Panc1 (cell line): ENCODE results near the gene CCNK. TPM values are rescaled to one million over a fixed set of nuclear protein-coding genes. Genes with fewer than 3 reads are reported as not detected.

Experiments
- ATAC-seq: fragments of 200-7000 bp; cut with Tn5 transposase; 2 replicates; pipeline ENCODE4 v1.9.1; 2020; ENCODE audit warnings: mild to moderate bottlenecking, moderate library complexity
- BruUV-seq: library from RNA; stranded (reverse); fragments of 400-500 nt; replicated peaks from 2 replicates; lab custom pipeline; 2021; lab: Mats Ljungman, UMichigan
- CTCF ChIA-PET: fragments of 300-600 bp; sonication (Branson Sonifier 250); formaldehyde crosslinking; loops from one replicate; lab custom pipeline; 2022; ENCODE audit warnings: antibody characterized with exemption; lab: Charles Lee
- POLR2A ChIA-PET: fragments of 300-600 bp; sonication (Branson Sonifier 250); formaldehyde crosslinking; loops from one replicate; lab custom pipeline; 2022; ENCODE audit warnings: antibody characterized with exemption; lab: Charles Lee
- DNase-seq: peaks from one replicate; pipeline ENCODE4 v3.0.0-alpha.2; 2010; ENCODE audit warnings: low read depth, low spot score
- H3K27ac ChIP-seq: 2 replicates; pipeline ENCODE4 v1.5.1; 2011; ENCODE audit warnings: mild to moderate bottlenecking, low read length, inconsistent platforms
- H3K27me3 ChIP-seq: fragments of 200-500 bp; sonication (Bioruptor generic); 2 replicates; pipeline ENCODE4 v1.6.0; 2014; ENCODE audit warnings: low read length, inconsistent platforms; ENCODE audit not compliant: control insufficient read depth, insufficient read depth
- H3K36me3 ChIP-seq: fragments of 200-500 bp; sonication (Bioruptor generic); 2 replicates; pipeline ENCODE4 v1.5.1; 2014; ENCODE audit warnings: inconsistent platforms, mild to moderate bottlenecking, low read length, moderate library complexity; ENCODE audit not compliant: control insufficient read depth, insufficient read depth
- H3K4me1 ChIP-seq: 2 replicates; pipeline ENCODE4 v1.5.1; 2011; ENCODE audit warnings: inconsistent platforms, mild to moderate bottlenecking, low read length, moderate library complexity; ENCODE audit not compliant: control insufficient read depth, insufficient read depth
- H3K4me3 ChIP-seq, 2 experiments: 2 replicates each; pipeline ENCODE4 v1.5.1; 2011 to 2012; ENCODE audit warnings: low read depth in 2 of 2, low read length in 2 of 2, mild to moderate bottlenecking in 2 of 2, inconsistent platforms in 1 of 2, moderate library complexity in 1 of 2
- H3K9me3 ChIP-seq: fragments of 200-500 bp; sonication (Bioruptor generic); 2 replicates; pipeline ENCODE4 v1.5.1; 2014; ENCODE audit warnings: low read depth, mild to moderate bottlenecking, inconsistent platforms, low read length, moderate library complexity; ENCODE audit not compliant: control insufficient read depth, insufficient read depth
- POLR2AphosphoS5 ChIP-seq: IDR thresholded peaks from 2 replicates; pipeline ENCODE4 v1.6.1; 2012; ENCODE audit warnings: mild to moderate bottlenecking, low read depth, low read length, moderate library complexity
- REST ChIP-seq, 2 experiments: IDR thresholded peaks; 2 replicates each; pipeline ENCODE4 v1.6.1; 2011 to 2012; ENCODE audit warnings: low read depth in 2 of 2, control low read depth in 1 of 2, low read length in 1 of 2, mild to moderate bottlenecking in 1 of 2, moderate library complexity in 1 of 2; ENCODE audit not compliant: insufficient read depth in 1 of 2
- SIN3A ChIP-seq: IDR thresholded peaks from 2 replicates; pipeline ENCODE4 v1.6.1; 2012; ENCODE audit warnings: low read depth, mild to moderate bottlenecking, low read length, moderate library complexity, borderline replicate concordance; ENCODE audit not compliant: insufficient read depth
- TCF7L2 ChIP-seq: IDR thresholded peaks from 2 replicates; pipeline ENCODE4 v1.6.1; 2011; ENCODE audit warnings: mild to moderate bottlenecking, low read depth, low read length, inconsistent platforms
- in situ Hi-C: cut with HindIII; loops from 2 replicates; pipeline ENCODE4 v1.10.0; 2016; ENCODE audit warnings: low sequenced_read_pairs, low pct_unique_long_range_greater_than_20kb
- intact Hi-C: fragments of 100-400 bp; cut with micrococcal nuclease; formaldehyde crosslinking; loops from one replicate; pipeline ENCODE4 v1.10.0; 2022; ENCODE audit not compliant: unreplicated experiment
- total RNA-seq: library from RNA; stranded (reverse); gene quantifications from one replicate; pipeline ENCODE4 v1.2.1, GENCODE V29; 2021; ENCODE audit not compliant: unreplicated experiment
- TF ChIP-seq, protein P1 (sequence below): fragments of 450-650 bp; IDR thresholded peaks from 2 replicates; pipeline ENCODE4 v1.5.1; 2017; ENCODE audit warnings: mild to moderate bottlenecking

Gene CCNK
- total RNA-seq, 1 experiment from 2014 or later, result 47.8 TPM

- no peaks in the 10 kb centered on the region for H3K27me3 ChIP-seq
- no peak overlapping the region for H3K4me3 ChIP-seq
- H3K4me1 ChIP-seq, result peaks cover 19% of the 10 kb centered on the region
- no peaks in the 10 kb centered on the region for H3K9me3 ChIP-seq
- in situ Hi-C loops, result no loop called here
- POLR2A ChIA-PET, result no interaction called here
- BruUV-seq, result no TSS peak
- no peaks in the 10 kb centered on the region for H3K36me3 ChIP-seq
- intact Hi-C loops, result no loop called here
- H3K27ac ChIP-seq, result no peak overlapping the region
- ATAC-seq (no peak), DNase-seq (no peak)
- TF ChIP-seq, protein P1, sequence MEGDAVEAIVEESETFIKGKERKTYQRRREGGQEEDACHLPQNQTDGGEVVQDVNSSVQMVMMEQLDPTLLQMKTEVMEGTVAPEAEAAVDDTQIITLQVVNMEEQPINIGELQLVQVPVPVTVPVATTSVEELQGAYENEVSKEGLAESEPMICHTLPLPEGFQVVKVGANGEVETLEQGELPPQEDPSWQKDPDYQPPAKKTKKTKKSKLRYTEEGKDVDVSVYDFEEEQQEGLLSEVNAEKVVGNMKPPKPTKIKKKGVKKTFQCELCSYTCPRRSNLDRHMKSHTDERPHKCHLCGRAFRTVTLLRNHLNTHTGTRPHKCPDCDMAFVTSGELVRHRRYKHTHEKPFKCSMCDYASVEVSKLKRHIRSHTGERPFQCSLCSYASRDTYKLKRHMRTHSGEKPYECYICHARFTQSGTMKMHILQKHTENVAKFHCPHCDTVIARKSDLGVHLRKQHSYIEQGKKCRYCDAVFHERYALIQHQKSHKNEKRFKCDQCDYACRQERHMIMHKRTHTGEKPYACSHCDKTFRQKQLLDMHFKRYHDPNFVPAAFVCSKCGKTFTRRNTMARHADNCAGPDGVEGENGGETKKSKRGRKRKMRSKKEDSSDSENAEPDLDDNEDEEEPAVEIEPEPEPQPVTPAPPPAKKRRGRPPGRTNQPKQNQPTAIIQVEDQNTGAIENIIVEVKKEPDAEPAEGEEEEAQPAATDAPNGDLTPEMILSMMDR, result no peak
- TF ChIP-seq POLR2AphosphoS5, result no peak
- TF ChIP-seq TCF7L2, result no peak
- TF ChIP-seq REST (IDR thresholded peaks at IDR 0.05; ENCODE audit: insufficient read depth in 1 of 2, low read depth in 2 of 2, low read length in 1 of 2), result no peak
- CTCF ChIA-PET, result no interaction called here
These were observed 32.8 kb downstream of the CCNK start for GRCh38 chr14:99513946-99514551.

- in situ Hi-C loops, result no loop called here
- CTCF ChIA-PET, result no interaction called here
- no peaks in the 10 kb centered on the region for H3K9me3 ChIP-seq
- H3K27ac ChIP-seq, result no peak overlapping the region
- DNase-seq (no peak), ATAC-seq (no peak)
- no peaks in the 10 kb centered on the region for H3K27me3 ChIP-seq
- TF ChIP-seq POLR2AphosphoS5 (no peak), SIN3A (no peak), TCF7L2 (no peak), REST (IDR thresholded peaks at IDR 0.05; ENCODE audit: insufficient read depth in 1 of 2, low read depth in 2 of 2, low read length in 1 of 2) (no peak)
- TF ChIP-seq, protein P1, result no peak
- no peaks in the 10 kb centered on the region for H3K36me3 ChIP-seq
- POLR2A ChIA-PET, result no interaction called here
- intact Hi-C loops, result no loop called here
- no peak overlapping the region for H3K4me3 ChIP-seq
- peaks cover 20% of the 10 kb centered on the region for H3K4me1 ChIP-seq
- no TSS peak for BruUV-seq
These were observed 33.5 kb downstream of the CCNK start for GRCh38 chr14:99514552-99515300.
